ENCODE results near the gene CD226.

Gene CD226

DNA sequence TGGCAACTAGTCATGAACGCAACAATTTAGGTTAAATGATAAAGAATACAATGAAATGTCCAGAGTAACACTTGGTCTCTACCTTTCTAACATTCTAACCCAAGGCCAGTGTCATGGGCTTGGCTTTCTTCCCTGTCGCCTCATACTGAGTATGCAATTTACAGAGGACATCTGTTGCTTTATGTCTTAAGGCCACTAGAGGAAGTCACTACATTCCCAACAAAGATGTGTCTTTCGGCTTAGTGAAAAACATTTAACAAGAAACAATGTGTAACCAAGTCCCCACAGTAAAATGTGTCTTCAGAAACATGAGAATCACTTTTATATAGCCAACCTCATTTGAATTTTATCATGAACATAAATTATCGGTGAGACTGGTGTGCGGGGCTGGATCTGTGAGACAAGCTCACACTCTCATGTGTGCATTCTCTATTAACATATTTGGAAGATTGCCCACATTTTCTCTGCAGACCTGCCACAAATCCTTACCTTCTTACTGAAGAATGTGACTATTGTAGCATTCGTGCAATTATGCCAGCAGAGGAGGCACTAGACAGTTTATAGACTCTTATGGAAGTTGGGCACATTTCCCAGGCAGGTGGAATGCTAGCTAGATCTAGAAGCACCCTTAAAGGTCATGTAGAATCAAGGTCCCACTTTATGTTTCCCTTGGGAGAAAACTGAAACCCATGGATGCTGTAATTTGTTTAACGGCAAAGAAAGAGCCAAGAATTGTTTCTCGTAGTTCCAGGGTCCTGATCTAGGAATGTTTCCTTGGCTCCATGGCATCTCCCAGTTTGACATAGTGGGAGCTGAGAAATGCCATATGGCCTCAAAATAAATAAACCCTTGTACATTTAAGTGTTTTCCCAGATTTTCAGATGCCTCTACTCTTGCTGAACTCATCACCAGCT is 101.8 kb downstream of the CD226 start (continued):
- TF ChIP-seq, protein P1, sequence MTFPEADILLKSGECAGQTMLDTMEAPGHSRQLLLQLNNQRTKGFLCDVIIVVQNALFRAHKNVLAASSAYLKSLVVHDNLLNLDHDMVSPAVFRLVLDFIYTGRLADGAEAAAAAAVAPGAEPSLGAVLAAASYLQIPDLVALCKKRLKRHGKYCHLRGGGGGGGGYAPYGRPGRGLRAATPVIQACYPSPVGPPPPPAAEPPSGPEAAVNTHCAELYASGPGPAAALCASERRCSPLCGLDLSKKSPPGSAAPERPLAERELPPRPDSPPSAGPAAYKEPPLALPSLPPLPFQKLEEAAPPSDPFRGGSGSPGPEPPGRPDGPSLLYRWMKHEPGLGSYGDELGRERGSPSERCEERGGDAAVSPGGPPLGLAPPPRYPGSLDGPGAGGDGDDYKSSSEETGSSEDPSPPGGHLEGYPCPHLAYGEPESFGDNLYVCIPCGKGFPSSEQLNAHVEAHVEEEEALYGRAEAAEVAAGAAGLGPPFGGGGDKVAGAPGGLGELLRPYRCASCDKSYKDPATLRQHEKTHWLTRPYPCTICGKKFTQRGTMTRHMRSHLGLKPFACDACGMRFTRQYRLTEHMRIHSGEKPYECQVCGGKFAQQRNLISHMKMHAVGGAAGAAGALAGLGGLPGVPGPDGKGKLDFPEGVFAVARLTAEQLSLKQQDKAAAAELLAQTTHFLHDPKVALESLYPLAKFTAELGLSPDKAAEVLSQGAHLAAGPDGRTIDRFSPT (tag by site-specific recombination; IDR thresholded peaks at IDR 0.05), result peak; percentile 93
- TF ChIP-seq ZFP37 (tag by site-specific recombination; IDR thresholded peaks at IDR 0.05) (0 out of 2 replicates have a peak, but pooled peaks have one; percentile 43), ZBTB17 (tag by site-specific recombination; IDR thresholded peaks at IDR 0.05) (peak; percentile 55), ZNF624 (tag by site-specific recombination; IDR thresholded peaks at IDR 0.05) (no peak), ZNF785 (tag by site-specific recombination; IDR thresholded peaks at IDR 0.05) (no peak), ZNF37A (tag by site-specific recombination; IDR thresholded peaks at IDR 0.05) (no peak), ZNF660 (tag by site-specific recombination; IDR thresholded peaks at IDR 0.05) (peak; percentile 72), ZNF211 (tag by site-specific recombination; IDR thresholded peaks at IDR 0.05; ENCODE audit: low read depth) (no peak), FEZF1 (tag by site-specific recombination; IDR thresholded peaks at IDR 0.05) (peak; percentile 80), ZNF654 (tag by site-specific recombination; IDR thresholded peaks at IDR 0.05; ENCODE audit: low read depth) (peak; percentile 22), ZNF768 (tag by site-specific recombination; IDR thresholded peaks at IDR 0.05) (no peak), SCRT2 (tag by site-specific recombination; IDR thresholded peaks at IDR 0.05) (peak; percentile 90), KLF7 (tag by site-specific recombination; IDR thresholded peaks at IDR 0.05; ENCODE audit: borderline replicate concordance) (no peak), SETDB1 (IDR thresholded peaks at IDR 0.05; ENCODE audit: insufficient read length, low read length) (no peak), HOXD13 (CRISPR knock-in tag; IDR thresholded peaks at IDR 0.05; ENCODE audit: borderline replicate concordance) (no peak)
- TF ChIP-seq, protein P2, sequence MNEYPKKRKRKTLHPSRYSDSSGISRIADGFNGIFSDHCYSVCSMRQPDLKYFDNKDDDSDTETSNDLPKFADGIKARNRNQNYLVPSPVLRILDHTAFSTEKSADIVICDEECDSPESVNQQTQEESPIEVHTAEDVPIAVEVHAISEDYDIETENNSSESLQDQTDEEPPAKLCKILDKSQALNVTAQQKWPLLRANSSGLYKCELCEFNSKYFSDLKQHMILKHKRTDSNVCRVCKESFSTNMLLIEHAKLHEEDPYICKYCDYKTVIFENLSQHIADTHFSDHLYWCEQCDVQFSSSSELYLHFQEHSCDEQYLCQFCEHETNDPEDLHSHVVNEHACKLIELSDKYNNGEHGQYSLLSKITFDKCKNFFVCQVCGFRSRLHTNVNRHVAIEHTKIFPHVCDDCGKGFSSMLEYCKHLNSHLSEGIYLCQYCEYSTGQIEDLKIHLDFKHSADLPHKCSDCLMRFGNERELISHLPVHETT (tag by site-specific recombination; IDR thresholded peaks at IDR 0.05), result no peak
- TF ChIP-seq, protein P3, sequence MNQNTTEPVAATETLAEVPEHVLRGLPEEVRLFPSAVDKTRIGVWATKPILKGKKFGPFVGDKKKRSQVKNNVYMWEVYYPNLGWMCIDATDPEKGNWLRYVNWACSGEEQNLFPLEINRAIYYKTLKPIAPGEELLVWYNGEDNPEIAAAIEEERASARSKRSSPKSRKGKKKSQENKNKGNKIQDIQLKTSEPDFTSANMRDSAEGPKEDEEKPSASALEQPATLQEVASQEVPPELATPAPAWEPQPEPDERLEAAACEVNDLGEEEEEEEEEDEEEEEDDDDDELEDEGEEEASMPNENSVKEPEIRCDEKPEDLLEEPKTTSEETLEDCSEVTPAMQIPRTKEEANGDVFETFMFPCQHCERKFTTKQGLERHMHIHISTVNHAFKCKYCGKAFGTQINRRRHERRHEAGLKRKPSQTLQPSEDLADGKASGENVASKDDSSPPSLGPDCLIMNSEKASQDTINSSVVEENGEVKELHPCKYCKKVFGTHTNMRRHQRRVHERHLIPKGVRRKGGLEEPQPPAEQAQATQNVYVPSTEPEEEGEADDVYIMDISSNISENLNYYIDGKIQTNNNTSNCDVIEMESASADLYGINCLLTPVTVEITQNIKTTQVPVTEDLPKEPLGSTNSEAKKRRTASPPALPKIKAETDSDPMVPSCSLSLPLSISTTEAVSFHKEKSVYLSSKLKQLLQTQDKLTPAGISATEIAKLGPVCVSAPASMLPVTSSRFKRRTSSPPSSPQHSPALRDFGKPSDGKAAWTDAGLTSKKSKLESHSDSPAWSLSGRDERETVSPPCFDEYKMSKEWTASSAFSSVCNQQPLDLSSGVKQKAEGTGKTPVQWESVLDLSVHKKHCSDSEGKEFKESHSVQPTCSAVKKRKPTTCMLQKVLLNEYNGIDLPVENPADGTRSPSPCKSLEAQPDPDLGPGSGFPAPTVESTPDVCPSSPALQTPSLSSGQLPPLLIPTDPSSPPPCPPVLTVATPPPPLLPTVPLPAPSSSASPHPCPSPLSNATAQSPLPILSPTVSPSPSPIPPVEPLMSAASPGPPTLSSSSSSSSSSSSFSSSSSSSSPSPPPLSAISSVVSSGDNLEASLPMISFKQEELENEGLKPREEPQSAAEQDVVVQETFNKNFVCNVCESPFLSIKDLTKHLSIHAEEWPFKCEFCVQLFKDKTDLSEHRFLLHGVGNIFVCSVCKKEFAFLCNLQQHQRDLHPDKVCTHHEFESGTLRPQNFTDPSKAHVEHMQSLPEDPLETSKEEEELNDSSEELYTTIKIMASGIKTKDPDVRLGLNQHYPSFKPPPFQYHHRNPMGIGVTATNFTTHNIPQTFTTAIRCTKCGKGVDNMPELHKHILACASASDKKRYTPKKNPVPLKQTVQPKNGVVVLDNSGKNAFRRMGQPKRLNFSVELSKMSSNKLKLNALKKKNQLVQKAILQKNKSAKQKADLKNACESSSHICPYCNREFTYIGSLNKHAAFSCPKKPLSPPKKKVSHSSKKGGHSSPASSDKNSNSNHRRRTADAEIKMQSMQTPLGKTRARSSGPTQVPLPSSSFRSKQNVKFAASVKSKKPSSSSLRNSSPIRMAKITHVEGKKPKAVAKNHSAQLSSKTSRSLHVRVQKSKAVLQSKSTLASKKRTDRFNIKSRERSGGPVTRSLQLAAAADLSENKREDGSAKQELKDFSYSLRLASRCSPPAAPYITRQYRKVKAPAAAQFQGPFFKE (tag by site-specific recombination; IDR thresholded peaks at IDR 0.05; ENCODE audit: borderline replicate concordance), result no peak
- TF ChIP-seq, protein P4, sequence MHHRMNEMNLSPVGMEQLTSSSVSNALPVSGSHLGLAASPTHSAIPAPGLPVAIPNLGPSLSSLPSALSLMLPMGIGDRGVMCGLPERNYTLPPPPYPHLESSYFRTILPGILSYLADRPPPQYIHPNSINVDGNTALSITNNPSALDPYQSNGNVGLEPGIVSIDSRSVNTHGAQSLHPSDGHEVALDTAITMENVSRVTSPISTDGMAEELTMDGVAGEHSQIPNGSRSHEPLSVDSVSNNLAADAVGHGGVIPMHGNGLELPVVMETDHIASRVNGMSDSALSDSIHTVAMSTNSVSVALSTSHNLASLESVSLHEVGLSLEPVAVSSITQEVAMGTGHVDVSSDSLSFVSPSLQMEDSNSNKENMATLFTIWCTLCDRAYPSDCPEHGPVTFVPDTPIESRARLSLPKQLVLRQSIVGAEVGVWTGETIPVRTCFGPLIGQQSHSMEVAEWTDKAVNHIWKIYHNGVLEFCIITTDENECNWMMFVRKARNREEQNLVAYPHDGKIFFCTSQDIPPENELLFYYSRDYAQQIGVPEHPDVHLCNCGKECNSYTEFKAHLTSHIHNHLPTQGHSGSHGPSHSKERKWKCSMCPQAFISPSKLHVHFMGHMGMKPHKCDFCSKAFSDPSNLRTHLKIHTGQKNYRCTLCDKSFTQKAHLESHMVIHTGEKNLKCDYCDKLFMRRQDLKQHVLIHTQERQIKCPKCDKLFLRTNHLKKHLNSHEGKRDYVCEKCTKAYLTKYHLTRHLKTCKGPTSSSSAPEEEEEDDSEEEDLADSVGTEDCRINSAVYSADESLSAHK (tag by site-specific recombination; IDR thresholded peaks at IDR 0.05), result peak; percentile 94
- TF ChIP-seq, protein P5, sequence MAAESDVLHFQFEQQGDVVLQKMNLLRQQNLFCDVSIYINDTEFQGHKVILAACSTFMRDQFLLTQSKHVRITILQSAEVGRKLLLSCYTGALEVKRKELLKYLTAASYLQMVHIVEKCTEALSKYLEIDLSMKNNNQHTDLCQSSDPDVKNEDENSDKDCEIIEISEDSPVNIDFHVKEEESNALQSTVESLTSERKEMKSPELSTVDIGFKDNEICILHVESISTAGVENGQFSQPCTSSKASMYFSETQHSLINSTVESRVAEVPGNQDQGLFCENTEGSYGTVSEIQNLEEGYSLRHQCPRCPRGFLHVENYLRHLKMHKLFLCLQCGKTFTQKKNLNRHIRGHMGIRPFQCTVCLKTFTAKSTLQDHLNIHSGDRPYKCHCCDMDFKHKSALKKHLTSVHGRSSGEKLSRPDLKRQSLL (tag by site-specific recombination; IDR thresholded peaks at IDR 0.05), result peak; percentile 46; the same call in 1 of the 2 replicates
- TF ChIP-seq, protein P6, sequence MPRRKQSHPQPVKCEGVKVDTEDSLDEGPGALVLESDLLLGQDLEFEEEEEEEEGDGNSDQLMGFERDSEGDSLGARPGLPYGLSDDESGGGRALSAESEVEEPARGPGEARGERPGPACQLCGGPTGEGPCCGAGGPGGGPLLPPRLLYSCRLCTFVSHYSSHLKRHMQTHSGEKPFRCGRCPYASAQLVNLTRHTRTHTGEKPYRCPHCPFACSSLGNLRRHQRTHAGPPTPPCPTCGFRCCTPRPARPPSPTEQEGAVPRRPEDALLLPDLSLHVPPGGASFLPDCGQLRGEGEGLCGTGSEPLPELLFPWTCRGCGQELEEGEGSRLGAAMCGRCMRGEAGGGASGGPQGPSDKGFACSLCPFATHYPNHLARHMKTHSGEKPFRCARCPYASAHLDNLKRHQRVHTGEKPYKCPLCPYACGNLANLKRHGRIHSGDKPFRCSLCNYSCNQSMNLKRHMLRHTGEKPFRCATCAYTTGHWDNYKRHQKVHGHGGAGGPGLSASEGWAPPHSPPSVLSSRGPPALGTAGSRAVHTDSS (tag by site-specific recombination; IDR thresholded peaks at IDR 0.05), result no peak
- TF ChIP-seq, protein P7, sequence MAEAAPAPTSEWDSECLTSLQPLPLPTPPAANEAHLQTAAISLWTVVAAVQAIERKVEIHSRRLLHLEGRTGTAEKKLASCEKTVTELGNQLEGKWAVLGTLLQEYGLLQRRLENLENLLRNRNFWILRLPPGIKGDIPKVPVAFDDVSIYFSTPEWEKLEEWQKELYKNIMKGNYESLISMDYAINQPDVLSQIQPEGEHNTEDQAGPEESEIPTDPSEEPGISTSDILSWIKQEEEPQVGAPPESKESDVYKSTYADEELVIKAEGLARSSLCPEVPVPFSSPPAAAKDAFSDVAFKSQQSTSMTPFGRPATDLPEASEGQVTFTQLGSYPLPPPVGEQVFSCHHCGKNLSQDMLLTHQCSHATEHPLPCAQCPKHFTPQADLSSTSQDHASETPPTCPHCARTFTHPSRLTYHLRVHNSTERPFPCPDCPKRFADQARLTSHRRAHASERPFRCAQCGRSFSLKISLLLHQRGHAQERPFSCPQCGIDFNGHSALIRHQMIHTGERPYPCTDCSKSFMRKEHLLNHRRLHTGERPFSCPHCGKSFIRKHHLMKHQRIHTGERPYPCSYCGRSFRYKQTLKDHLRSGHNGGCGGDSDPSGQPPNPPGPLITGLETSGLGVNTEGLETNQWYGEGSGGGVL (tag by site-specific recombination; IDR thresholded peaks at IDR 0.05), result no peak

Data from HEK293 (cell line).